H1 (cell line): ENCODE results near the gene SLC1A1. TPM values are rescaled to one million over a fixed set of nuclear protein-coding genes. Genes with fewer than 3 reads are reported as not detected.

Source experiments
- CHD2 ChIP-seq: IDR thresholded peaks from 2 replicates; pipeline ENCODE4 v1.6.1; 2012; ENCODE audit warnings: low read length, improper control_type of control experiment
- CTBP2 ChIP-seq: IDR thresholded peaks from 2 replicates; pipeline ENCODE4 v1.7.0; 2011; ENCODE audit warnings: borderline replicate concordance, mild to moderate bottlenecking, moderate library complexity, mixed read lengths, low read length; ENCODE audit not compliant: insufficient read depth, insufficient read length
- KDM1A ChIP-seq: fragments of 200-600, 300-600 bp; sonication (generic); IDR thresholded peaks from 2 replicates; pipeline ENCODE4 v1.7.1; 2016; ENCODE audit warnings: mild to moderate bottlenecking, low read length, borderline replicate concordance
- MAFK ChIP-seq: IDR thresholded peaks from 2 replicates; pipeline ENCODE4 v1.6.1; 2012; ENCODE audit warnings: low read depth, mild to moderate bottlenecking, improper control_type of control experiment, low read length
- POLR2A ChIP-seq, 2 experiments: IDR thresholded peaks; 1 replicate in 1 of 2; 2 replicates in 1 of 2; pipeline ENCODE4 v1.6.1; 2011; ENCODE audit warnings: low read depth in 2 of 2, low read length in 2 of 2, mild to moderate bottlenecking in 2 of 2; ENCODE audit errors: control extremely low read depth in 1 of 2
- SUZ12 ChIP-seq: fragments of 200-600 bp; sonication (generic); IDR thresholded peaks from 2 replicates; pipeline ENCODE4 v1.6.1; 2012; ENCODE audit warnings: mild to moderate bottlenecking, inconsistent platforms, low read length, moderate library complexity, mixed read lengths
- TEAD4 ChIP-seq: IDR thresholded peaks from 2 replicates; pipeline ENCODE4 v1.6.1; 2012; ENCODE audit warnings: low read depth, low read length, inconsistent platforms, mixed read lengths
- polyA plus RNA-seq, 7 experiments: library from polyadenylated mRNA; depleted of rRNA in 3 of 7; stranded (reverse) in 5 of 7; unstranded in 2 of 7; fragments of >200 nt in 5 of 7; fragments of 200-250 nt in 2 of 7; gene quantifications; 1 replicate in 5 of 7; 2 replicates in 1 of 7; 4 replicates in 1 of 7; pipeline versions ENCODE4 v1.2.1 to v1.2.3, GENCODE V29; 2011 to 2013; ENCODE audit warnings: missing spikeins in 2 of 7, mixed read lengths in 2 of 7
- total RNA-seq: library from RNA; stranded (reverse); fragmentation: NEBNext Ultra II Directional; extraction: Animal tissue kit (Norgen Biotek cat#: 25700); gene quantifications from 2 replicates; pipeline ENCODE4 v1.2.1, GENCODE V29; 2021
- TF ChIP-seq, protein P1 (sequence below): fragments of 300-600 bp; sonication (generic); IDR thresholded peaks from 2 replicates; pipeline ENCODE4 v1.7.1; 2012; ENCODE audit warnings: low read length, moderate library complexity, mild to moderate bottlenecking, inconsistent platforms; ENCODE audit not compliant: insufficient replicate concordance
- TF ChIP-seq, protein P2 (sequence below), 3 experiments: IDR thresholded peaks; 1 replicate in 2 of 3; 2 replicates in 1 of 3; pipeline versions ENCODE4 v1.5.1 to v1.6.1; 2011; ENCODE audit warnings: low read length in 3 of 3, mild to moderate bottlenecking in 3 of 3, inconsistent platforms in 2 of 3, low read depth in 1 of 3, moderate library complexity in 1 of 3; ENCODE audit not compliant: insufficient read depth in 1 of 3; ENCODE audit errors: control extremely low read depth in 1 of 3

The SLC1A1 gene
- total and polyA plus RNA-seq, 2 of the 8 experiments (the other 6 are each of a cell fraction or from before 2014, with no cell fraction given): 4.7 to 11.7 TPM

DNA sequence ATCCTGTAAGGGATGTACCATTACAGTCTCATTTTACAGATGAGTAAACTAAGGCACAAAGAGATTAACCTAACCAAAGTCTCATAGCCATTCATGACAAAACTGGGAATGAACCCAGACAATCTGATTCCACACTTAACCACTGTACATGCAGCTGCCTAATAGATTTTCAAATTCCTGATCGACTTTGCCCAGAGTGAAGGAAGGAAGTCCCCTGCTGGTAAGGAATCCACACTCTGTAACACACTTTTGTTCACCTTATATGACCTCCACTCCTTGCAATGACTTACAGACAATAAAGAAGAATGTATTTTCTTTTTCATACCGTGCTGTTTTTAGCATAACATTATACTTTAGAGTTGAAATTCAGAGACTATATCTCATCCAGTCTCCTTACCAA, 140.6 kb downstream of the SLC1A1 start (continued):
- TF ChIP-seq, protein P1, sequence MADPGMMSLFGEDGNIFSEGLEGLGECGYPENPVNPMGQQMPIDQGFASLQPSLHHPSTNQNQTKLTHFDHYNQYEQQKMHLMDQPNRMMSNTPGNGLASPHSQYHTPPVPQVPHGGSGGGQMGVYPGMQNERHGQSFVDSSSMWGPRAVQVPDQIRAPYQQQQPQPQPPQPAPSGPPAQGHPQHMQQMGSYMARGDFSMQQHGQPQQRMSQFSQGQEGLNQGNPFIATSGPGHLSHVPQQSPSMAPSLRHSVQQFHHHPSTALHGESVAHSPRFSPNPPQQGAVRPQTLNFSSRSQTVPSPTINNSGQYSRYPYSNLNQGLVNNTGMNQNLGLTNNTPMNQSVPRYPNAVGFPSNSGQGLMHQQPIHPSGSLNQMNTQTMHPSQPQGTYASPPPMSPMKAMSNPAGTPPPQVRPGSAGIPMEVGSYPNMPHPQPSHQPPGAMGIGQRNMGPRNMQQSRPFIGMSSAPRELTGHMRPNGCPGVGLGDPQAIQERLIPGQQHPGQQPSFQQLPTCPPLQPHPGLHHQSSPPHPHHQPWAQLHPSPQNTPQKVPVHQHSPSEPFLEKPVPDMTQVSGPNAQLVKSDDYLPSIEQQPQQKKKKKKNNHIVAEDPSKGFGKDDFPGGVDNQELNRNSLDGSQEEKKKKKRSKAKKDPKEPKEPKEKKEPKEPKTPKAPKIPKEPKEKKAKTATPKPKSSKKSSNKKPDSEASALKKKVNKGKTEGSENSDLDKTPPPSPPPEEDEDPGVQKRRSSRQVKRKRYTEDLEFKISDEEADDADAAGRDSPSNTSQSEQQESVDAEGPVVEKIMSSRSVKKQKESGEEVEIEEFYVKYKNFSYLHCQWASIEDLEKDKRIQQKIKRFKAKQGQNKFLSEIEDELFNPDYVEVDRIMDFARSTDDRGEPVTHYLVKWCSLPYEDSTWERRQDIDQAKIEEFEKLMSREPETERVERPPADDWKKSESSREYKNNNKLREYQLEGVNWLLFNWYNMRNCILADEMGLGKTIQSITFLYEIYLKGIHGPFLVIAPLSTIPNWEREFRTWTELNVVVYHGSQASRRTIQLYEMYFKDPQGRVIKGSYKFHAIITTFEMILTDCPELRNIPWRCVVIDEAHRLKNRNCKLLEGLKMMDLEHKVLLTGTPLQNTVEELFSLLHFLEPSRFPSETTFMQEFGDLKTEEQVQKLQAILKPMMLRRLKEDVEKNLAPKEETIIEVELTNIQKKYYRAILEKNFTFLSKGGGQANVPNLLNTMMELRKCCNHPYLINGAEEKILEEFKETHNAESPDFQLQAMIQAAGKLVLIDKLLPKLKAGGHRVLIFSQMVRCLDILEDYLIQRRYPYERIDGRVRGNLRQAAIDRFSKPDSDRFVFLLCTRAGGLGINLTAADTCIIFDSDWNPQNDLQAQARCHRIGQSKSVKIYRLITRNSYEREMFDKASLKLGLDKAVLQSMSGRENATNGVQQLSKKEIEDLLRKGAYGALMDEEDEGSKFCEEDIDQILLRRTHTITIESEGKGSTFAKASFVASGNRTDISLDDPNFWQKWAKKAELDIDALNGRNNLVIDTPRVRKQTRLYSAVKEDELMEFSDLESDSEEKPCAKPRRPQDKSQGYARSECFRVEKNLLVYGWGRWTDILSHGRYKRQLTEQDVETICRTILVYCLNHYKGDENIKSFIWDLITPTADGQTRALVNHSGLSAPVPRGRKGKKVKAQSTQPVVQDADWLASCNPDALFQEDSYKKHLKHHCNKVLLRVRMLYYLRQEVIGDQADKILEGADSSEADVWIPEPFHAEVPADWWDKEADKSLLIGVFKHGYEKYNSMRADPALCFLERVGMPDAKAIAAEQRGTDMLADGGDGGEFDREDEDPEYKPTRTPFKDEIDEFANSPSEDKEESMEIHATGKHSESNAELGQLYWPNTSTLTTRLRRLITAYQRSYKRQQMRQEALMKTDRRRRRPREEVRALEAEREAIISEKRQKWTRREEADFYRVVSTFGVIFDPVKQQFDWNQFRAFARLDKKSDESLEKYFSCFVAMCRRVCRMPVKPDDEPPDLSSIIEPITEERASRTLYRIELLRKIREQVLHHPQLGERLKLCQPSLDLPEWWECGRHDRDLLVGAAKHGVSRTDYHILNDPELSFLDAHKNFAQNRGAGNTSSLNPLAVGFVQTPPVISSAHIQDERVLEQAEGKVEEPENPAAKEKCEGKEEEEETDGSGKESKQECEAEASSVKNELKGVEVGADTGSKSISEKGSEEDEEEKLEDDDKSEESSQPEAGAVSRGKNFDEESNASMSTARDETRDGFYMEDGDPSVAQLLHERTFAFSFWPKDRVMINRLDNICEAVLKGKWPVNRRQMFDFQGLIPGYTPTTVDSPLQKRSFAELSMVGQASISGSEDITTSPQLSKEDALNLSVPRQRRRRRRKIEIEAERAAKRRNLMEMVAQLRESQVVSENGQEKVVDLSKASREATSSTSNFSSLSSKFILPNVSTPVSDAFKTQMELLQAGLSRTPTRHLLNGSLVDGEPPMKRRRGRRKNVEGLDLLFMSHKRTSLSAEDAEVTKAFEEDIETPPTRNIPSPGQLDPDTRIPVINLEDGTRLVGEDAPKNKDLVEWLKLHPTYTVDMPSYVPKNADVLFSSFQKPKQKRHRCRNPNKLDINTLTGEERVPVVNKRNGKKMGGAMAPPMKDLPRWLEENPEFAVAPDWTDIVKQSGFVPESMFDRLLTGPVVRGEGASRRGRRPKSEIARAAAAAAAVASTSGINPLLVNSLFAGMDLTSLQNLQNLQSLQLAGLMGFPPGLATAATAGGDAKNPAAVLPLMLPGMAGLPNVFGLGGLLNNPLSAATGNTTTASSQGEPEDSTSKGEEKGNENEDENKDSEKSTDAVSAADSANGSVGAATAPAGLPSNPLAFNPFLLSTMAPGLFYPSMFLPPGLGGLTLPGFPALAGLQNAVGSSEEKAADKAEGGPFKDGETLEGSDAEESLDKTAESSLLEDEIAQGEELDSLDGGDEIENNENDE: no peak
- no peak for TF ChIP-seq CHD2
- TF ChIP-seq, protein P2, sequence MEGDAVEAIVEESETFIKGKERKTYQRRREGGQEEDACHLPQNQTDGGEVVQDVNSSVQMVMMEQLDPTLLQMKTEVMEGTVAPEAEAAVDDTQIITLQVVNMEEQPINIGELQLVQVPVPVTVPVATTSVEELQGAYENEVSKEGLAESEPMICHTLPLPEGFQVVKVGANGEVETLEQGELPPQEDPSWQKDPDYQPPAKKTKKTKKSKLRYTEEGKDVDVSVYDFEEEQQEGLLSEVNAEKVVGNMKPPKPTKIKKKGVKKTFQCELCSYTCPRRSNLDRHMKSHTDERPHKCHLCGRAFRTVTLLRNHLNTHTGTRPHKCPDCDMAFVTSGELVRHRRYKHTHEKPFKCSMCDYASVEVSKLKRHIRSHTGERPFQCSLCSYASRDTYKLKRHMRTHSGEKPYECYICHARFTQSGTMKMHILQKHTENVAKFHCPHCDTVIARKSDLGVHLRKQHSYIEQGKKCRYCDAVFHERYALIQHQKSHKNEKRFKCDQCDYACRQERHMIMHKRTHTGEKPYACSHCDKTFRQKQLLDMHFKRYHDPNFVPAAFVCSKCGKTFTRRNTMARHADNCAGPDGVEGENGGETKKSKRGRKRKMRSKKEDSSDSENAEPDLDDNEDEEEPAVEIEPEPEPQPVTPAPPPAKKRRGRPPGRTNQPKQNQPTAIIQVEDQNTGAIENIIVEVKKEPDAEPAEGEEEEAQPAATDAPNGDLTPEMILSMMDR (IDR thresholded peaks at IDR 0.05; ENCODE audit: control extremely low read depth in 1 of 3, insufficient read depth in 1 of 3, low read depth in 1 of 3, low read length in 3 of 3): no peak
- no peak for TF ChIP-seq POLR2A (IDR thresholded peaks at IDR 0.05; ENCODE audit: control extremely low read depth in 1 of 2, low read depth in 2 of 2, low read length in 2 of 2)
- TF ChIP-seq TEAD4: no peak
- TF ChIP-seq KDM1A: no peak
- no peak for TF ChIP-seq MAFK
- no peak for TF ChIP-seq SUZ12
- no peak for TF ChIP-seq CTBP2
